Stimulated activated CD4-positive, alpha-beta T cell treated with anti-CD3 and anti-CD28 coated beads, Interleukin-1b, Interleukin-23, amount 100 ng/mL, for 1 hour (primary cell): ENCODE results near the gene DOCK6.
A peak's percentile ranks its signal among the peaks of the same experiment; 100 is the strongest.
"Not testable (repeated sequence)": the region's sequence is repeated elsewhere in the genome, so short reads cannot be mapped to it uniquely, and the experiment has no call there.

ENCODE experiments used
- DNase-seq, 2 donors: peaks; one replicate each; pipeline ENCODE4 v3.0.0-alpha.2; 2020; ENCODE audit warnings: low read depth in 2 of 2

Gene DOCK6

GRCh38 chr19:11197291-11198174, 64.8 kb downstream of the DOCK6 start, which contains the start of gene KANK2:
KANK2 (minus strand) TSS chr19:11197545; CDS start chr19:11194511, 3,034 bp downstream.
- peak; percentile 46 to 58 for DNase-seq

GRCh38 chr19:11196406-11197287, 65.7 kb downstream of the DOCK6 start:
- no peak for DNase-seq

GRCh38 chr19:11195681-11196080, 66.6 kb downstream of the DOCK6 start:
- DNase-seq, result no peak

GRCh38 chr19:11194656-11195558, 67.4 kb downstream of the DOCK6 start:
- DNase-seq, result no peak

- no peak for DNase-seq
Measured at GRCh38 chr19:11194173-11194572, 68.2 kb downstream of the DOCK6 start.

GRCh38 chr19:11192957-11193939, 69.1 kb downstream of the DOCK6 start:
- DNase-seq, result no peak

GRCh38 chr19:11191934-11192333, 70.4 kb downstream of the DOCK6 start:
- DNase-seq, result no peak

GRCh38 chr19:11191273-11191755, 71.0 kb downstream of the DOCK6 start:
- no peak for DNase-seq

- no peak for DNase-seq
Measured at GRCh38 chr19:11190501-11190900, 71.8 kb downstream of the DOCK6 start.

GRCh38 chr19:11187441-11187840, 74.9 kb downstream of the DOCK6 start:
- DNase-seq, result no peak

GRCh38 chr19:11182994-11183393, 79.3 kb downstream of the DOCK6 start:
- no peak for DNase-seq

GRCh38 chr19:11181488-11181887, 80.8 kb downstream of the DOCK6 start:
- no peak for DNase-seq

GRCh38 chr19:11180975-11181374, 81.3 kb downstream of the DOCK6 start:
- not testable (repeated sequence) for DNase-seq

- DNase-seq, result no peak
Measured at GRCh38 chr19:11180346-11180745, 82.0 kb downstream of the DOCK6 start.

GRCh38 chr19:11179716-11180297, 82.5 kb downstream of the DOCK6 start:
- DNase-seq, result no peak

- DNase-seq, result not testable (repeated sequence)
Measured at GRCh38 chr19:11179145-11179465, 83.2 kb downstream of the DOCK6 start.

GRCh38 chr19:11177592-11177991, 84.7 kb downstream of the DOCK6 start:
- DNase-seq, result no peak

- no peak for DNase-seq
Measured at GRCh38 chr19:11176466-11177193, 85.7 kb downstream of the DOCK6 start.

GRCh38 chr19:11175920-11176319, 86.4 kb downstream of the DOCK6 start:
- no peak for DNase-seq
